ENCODE measurements around the gene RPTOR.
A peak's percentile ranks its signal among the peaks of the same experiment; 100 is the strongest.

Gene RPTOR

DNA sequence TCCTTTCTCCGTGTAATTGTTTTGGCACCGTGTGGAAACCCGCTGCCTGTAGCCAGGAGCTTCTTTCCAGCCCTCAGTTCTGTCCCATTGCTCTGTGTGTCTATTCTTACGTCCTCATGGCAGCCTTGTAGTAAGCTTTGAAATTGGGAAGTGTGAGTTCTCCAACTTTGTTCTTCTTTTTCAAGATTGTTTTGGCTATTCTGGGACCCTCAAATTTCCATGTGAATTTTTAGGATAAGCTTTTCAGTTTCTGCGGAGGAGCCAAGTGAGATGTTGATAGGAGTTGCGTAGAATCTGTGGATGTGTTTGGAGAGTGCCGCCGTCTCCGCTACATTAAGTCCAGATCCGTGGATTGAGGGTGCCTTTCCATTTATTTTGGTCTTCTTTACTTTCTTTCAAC is 462.3 kb downstream of the RPTOR start:
- DNase-seq (ENCODE audit: low read depth in 1 of 2, low spot score in 1 of 2), result no peak
- Histone ChIP-seq H3K27me3 (ENCODE audit: insufficient read depth, poor library complexity, severe bottlenecking) (peaks cover 9% of the 10 kb centered on the region), H3K4me3 (replicated peaks; ENCODE audit: insufficient read depth, low read length) (no peak overlapping the region), H3K27ac (replicated peaks) (no peak overlapping the region)
- peak; percentile 10; the same call in 1 of the 2 replicates for TF ChIP-seq SPI1 (IDR thresholded peaks at IDR 0.05; ENCODE audit: borderline replicate concordance, low read depth)
- TF ChIP-seq, protein P1, sequence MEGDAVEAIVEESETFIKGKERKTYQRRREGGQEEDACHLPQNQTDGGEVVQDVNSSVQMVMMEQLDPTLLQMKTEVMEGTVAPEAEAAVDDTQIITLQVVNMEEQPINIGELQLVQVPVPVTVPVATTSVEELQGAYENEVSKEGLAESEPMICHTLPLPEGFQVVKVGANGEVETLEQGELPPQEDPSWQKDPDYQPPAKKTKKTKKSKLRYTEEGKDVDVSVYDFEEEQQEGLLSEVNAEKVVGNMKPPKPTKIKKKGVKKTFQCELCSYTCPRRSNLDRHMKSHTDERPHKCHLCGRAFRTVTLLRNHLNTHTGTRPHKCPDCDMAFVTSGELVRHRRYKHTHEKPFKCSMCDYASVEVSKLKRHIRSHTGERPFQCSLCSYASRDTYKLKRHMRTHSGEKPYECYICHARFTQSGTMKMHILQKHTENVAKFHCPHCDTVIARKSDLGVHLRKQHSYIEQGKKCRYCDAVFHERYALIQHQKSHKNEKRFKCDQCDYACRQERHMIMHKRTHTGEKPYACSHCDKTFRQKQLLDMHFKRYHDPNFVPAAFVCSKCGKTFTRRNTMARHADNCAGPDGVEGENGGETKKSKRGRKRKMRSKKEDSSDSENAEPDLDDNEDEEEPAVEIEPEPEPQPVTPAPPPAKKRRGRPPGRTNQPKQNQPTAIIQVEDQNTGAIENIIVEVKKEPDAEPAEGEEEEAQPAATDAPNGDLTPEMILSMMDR (IDR thresholded peaks at IDR 0.05; ENCODE audit: insufficient read depth, low read length), result no peak

GRCh38 chr17:81008140-81008539 is 463.5 kb downstream of the RPTOR start:
- no peak overlapping the region for H3K4me3 ChIP-seq (replicated peaks; ENCODE audit: insufficient read depth, low read length)
- peaks cover 9% of the 10 kb centered on the region for H3K27me3 ChIP-seq (ENCODE audit: insufficient read depth, poor library complexity, severe bottlenecking)
- no peak for TF ChIP-seq SPI1 (IDR thresholded peaks at IDR 0.05; ENCODE audit: borderline replicate concordance, low read depth)
- peak overlapping the region; percentile 95 for H3K27ac ChIP-seq (replicated peaks)
- no peak for DNase-seq (ENCODE audit: low read depth in 1 of 2, low spot score in 1 of 2)

GRCh38 chr17:81009136-81009535 is 464.5 kb downstream of the RPTOR start:
- peaks cover 6% of the 10 kb centered on the region for H3K27me3 ChIP-seq (ENCODE audit: insufficient read depth, poor library complexity, severe bottlenecking)
- no peak overlapping the region for H3K4me3 ChIP-seq (replicated peaks; ENCODE audit: insufficient read depth, low read length)
- H3K27ac ChIP-seq (replicated peaks), result peak overlapping the region; percentile 95
- TF ChIP-seq, protein P1 (IDR thresholded peaks at IDR 0.05; ENCODE audit: insufficient read depth, low read length), result no peak
- TF ChIP-seq SPI1 (IDR thresholded peaks at IDR 0.05; ENCODE audit: borderline replicate concordance, low read depth) (peak; percentile 75), REST (IDR thresholded peaks at IDR 0.05; ENCODE audit: insufficient replicate concordance, low read depth) (no peak)
- peak in 1 of 2 experiments; percentile 93 for DNase-seq (ENCODE audit: low read depth in 1 of 2, low spot score in 1 of 2)

- DNase-seq (ENCODE audit: low read depth in 1 of 2, low spot score in 1 of 2), result no peak
- Histone ChIP-seq H3K27me3 (ENCODE audit: insufficient read depth, poor library complexity, severe bottlenecking) (no peaks in the 10 kb centered on the region), H3K4me3 (replicated peaks; ENCODE audit: insufficient read depth, low read length) (no peak overlapping the region), H3K27ac (replicated peaks) (peak overlapping the region; percentile 3; the same call in 1 of the 2 replicates)
- TF ChIP-seq, protein P1 (IDR thresholded peaks at IDR 0.05; ENCODE audit: insufficient read depth, low read length), result no peak
- TF ChIP-seq POLR2AphosphoS5 (IDR thresholded peaks at IDR 0.05; ENCODE audit: low read depth) (no peak), REST (IDR thresholded peaks at IDR 0.05; ENCODE audit: insufficient replicate concordance, low read depth) (no peak), SPI1 (IDR thresholded peaks at IDR 0.05; ENCODE audit: borderline replicate concordance, low read depth) (0 out of 2 replicates have a peak, but pooled peaks have one; percentile 20), GABPA (IDR thresholded peaks at IDR 0.05; ENCODE audit: low read depth) (no peak)
Measured at GRCh38 chr17:81010935-81011334, 466.3 kb downstream of the RPTOR start.
